Measurements from ENCODE around the gene COMMD7.

The COMMD7 gene

DNA sequence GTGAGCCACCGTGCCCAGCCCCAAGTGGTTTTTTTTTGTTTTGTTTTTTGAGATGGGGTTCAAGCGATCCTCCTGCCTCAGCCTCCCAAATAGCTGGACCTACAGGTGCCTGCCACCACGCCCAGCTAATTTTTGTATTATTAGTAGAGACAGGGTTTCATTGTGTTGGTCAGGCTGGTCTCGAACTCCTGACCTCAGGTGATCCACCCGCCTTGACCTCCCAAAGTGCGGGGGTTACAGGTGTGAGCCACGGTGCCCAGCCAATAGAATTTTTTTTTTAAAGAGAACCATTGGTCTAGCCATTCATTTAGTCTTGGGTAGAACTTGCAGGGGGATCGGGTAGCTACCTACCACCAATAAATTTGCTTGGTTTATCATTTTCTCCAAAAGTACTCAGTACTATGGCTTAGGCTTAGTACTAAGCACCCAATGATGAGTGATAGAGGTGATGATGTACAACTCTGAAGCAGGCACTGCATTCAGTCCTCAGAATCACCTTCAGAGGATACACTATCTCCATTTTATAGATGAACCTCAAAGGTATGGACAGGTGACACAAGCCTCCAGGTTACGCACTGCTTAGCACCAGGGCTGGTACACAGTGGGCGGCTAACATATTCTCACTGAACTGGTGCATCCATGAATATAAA, 56.6 kb downstream of the COMMD7 start:
- Histone ChIP-seq H3K36me3 (ENCODE audit: insufficient read depth, low read length) (no peaks in the 10 kb centered on the region), H3K27ac (ENCODE audit: low read depth, low read length) (no peak overlapping the region), H3K4me3 (ENCODE audit: low read length) (no peak overlapping the region), H3K4me1 (ENCODE audit: insufficient read depth, low read length) (peaks cover 6% of the 10 kb centered on the region; the same call in 1 of the 2 replicates), H3K27me3 (ENCODE audit: insufficient read depth, low read length) (no peaks in the 10 kb centered on the region), H3K9ac (ENCODE audit: low read depth, low read length) (no peak overlapping the region), H3K9me3 (ENCODE audit: insufficient read depth, low read depth, low read length) (no peaks in the 10 kb centered on the region)
- over 99% methylated on average over 10 of the region's 10 CpGs for WGBS

GRCh38 chr20:32685541-32686529, 57.4 kb downstream of the COMMD7 start:
- H3K36me3 ChIP-seq (ENCODE audit: insufficient read depth, low read length) = no peaks in the 10 kb centered on the region
- no peaks in the 10 kb centered on the region for H3K27me3 ChIP-seq (ENCODE audit: insufficient read depth, low read length)
- H3K27ac ChIP-seq (ENCODE audit: low read depth, low read length) = no peak overlapping the region
- no peak overlapping the region for H3K4me3 ChIP-seq (ENCODE audit: low read length)
- peak overlapping the region; percentile 10; the same call in 1 of the 2 replicates for H3K9ac ChIP-seq (ENCODE audit: low read depth, low read length)
- no peaks in the 10 kb centered on the region for H3K9me3 ChIP-seq (ENCODE audit: insufficient read depth, low read depth, low read length)
- WGBS = 71% methylated on average over 16 of the region's 17 CpGs
- peaks cover 14% of the 10 kb centered on the region; the same call in 1 of the 2 replicates for H3K4me1 ChIP-seq (ENCODE audit: insufficient read depth, low read length)

GRCh38 chr20:32682508-32682987, 60.7 kb downstream of the COMMD7 start:
- peaks cover 21% of the 10 kb centered on the region for H3K4me1 ChIP-seq (ENCODE audit: insufficient read depth, low read length)
- no peaks in the 10 kb centered on the region for H3K36me3 ChIP-seq (ENCODE audit: insufficient read depth, low read length)
- 89% methylated on average over 11 of the region's 11 CpGs for WGBS
- H3K9ac ChIP-seq (ENCODE audit: low read depth, low read length) = no peak overlapping the region
- H3K27me3 ChIP-seq (ENCODE audit: insufficient read depth, low read length) = no peaks in the 10 kb centered on the region
- H3K4me3 ChIP-seq (ENCODE audit: low read length) = no peak overlapping the region
- no peaks in the 10 kb centered on the region for H3K9me3 ChIP-seq (ENCODE audit: insufficient read depth, low read depth, low read length)
- H3K27ac ChIP-seq (ENCODE audit: low read depth, low read length) = no peak overlapping the region

DNA sequence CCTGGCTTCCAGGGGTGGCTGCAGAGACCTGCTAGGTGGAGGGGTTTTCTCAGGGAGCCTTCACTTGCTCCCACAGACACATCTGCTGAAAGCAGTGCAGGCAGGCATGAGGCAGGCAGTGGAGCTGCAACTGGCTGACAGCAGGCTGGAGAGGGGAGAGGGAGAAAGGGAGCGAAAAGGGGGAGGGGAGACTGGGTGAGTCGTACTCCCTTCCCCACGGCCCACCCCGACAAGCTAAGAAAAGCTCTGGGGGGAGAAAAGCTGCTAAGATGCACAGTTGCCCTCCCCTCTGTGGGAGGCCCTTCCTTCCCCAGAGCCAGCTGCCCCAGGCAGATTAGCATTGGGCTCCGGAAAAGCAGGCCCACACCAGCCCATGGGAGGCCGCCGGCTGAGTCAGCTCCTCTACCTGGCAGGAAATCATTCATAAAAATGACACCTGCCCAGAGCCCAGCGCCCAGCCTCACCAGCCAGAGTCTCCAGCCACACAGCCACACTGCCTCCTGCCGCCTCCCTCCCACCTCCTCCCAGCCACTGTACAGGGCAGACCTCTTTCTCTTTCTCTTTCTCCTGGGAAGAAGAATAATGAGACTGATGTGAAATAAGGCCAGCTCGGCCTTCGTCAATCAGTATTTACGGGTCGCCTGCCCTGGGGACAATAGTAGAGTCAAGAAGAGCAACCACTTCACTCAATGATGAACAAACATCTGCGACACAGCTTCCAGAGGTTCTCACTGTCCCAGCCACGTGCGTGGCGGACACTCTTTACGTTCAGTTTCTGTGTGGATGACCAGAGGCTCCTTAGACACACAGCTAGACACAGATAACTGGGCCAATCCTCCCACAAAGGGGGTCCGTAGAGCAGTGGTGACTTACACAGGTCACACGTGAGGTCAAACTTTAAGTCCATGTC, 61.8 kb downstream of the COMMD7 start:
- H3K36me3 ChIP-seq (ENCODE audit: insufficient read depth, low read length) = no peaks in the 10 kb centered on the region
- H3K9me3 ChIP-seq (ENCODE audit: insufficient read depth, low read depth, low read length) = no peaks in the 10 kb centered on the region
- H3K27ac ChIP-seq (ENCODE audit: low read depth, low read length) = peak overlapping the region; percentile 74
- no peaks in the 10 kb centered on the region for H3K27me3 ChIP-seq (ENCODE audit: insufficient read depth, low read length)
- peak overlapping the region; percentile 4; the same call in 1 of the 2 replicates for H3K4me3 ChIP-seq (ENCODE audit: low read length)
- H3K9ac ChIP-seq (ENCODE audit: low read depth, low read length) = 0 out of 2 replicates have a peak overlapping the region, but pooled peaks have one; percentile 22
- peaks cover 21% of the 10 kb centered on the region for H3K4me1 ChIP-seq (ENCODE audit: insufficient read depth, low read length)
- 50% methylated on average over 20 of the region's 20 CpGs for WGBS

DNA sequence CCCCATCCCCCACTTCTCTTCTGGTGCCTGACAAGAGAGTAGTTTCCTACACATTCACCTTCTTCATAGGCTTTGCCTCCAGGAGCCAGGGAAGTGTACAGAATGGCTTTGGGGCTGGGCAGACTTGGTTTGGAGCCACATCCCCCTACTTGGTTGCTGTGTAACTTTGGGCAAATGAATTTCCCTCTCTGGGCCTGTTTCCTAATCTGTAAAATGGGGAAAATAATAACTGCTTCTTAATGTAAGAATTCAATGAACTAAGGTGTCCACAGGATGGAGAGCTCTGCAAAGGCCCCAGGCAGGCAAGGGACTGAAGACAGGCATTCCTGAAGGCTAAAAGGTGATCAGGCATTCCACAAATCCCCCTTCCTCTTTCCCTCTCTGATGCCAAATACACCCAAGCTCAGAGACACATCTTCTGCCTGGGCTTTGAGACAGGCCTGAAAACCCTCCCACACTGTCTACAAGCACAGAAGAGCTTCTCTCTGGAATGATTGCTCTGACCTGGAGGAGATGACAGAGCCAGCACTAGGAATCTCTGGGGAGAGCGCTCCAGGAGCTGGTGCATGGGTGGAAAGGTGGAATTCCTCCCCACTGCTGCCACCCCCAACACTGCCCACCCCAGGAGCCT, 62.6 kb downstream of the COMMD7 start:
- Histone ChIP-seq H3K9me3 (ENCODE audit: insufficient read depth, low read depth, low read length) (no peaks in the 10 kb centered on the region), H3K4me1 (ENCODE audit: insufficient read depth, low read length) (peaks cover 18% of the 10 kb centered on the region), H3K36me3 (ENCODE audit: insufficient read depth, low read length) (no peaks in the 10 kb centered on the region), H3K27ac (ENCODE audit: low read depth, low read length) (peak overlapping the region; percentile 74), H3K9ac (ENCODE audit: low read depth, low read length) (0 out of 2 replicates have a peak overlapping the region, but pooled peaks have one; percentile 22), H3K4me3 (ENCODE audit: low read length) (0 out of 2 replicates have a peak overlapping the region, but pooled peaks have one; percentile 4), H3K27me3 (ENCODE audit: insufficient read depth, low read length) (no peaks in the 10 kb centered on the region)
- WGBS = no CpG with 5 or more reads among the region's 1 CpG

DNA sequence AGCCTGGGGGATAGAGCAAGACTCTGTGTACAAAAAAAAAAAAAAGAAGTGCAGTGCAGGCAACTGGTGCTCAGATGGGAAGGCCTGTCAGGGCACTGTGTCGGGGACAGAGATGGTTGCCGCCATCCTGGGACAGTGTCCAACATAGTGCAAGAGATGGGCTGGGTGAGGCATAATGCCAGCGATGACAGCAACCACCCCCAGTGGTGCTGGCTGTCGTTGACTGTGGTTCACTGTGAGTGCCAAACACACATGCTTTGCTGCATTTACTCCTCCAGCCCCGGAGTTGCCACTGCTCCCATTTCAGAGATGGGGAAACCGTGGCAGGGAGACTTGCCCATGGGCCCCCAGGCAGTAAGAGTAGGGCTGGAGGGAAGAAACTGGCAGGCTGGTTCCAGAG, 64.3 kb downstream of the COMMD7 start:
- H3K27ac ChIP-seq (ENCODE audit: low read depth, low read length) = no peak overlapping the region
- no peak overlapping the region for H3K4me3 ChIP-seq (ENCODE audit: low read length)
- H3K27me3 ChIP-seq (ENCODE audit: insufficient read depth, low read length) = no peaks in the 10 kb centered on the region
- H3K9me3 ChIP-seq (ENCODE audit: insufficient read depth, low read depth, low read length) = no peaks in the 10 kb centered on the region
- 89% methylated on average over 6 of the region's 6 CpGs for WGBS
- no peak overlapping the region for H3K9ac ChIP-seq (ENCODE audit: low read depth, low read length)
- peaks cover 25% of the 10 kb centered on the region for H3K4me1 ChIP-seq (ENCODE audit: insufficient read depth, low read length)
- no peaks in the 10 kb centered on the region for H3K36me3 ChIP-seq (ENCODE audit: insufficient read depth, low read length)

GRCh38 chr20:32675223-32675975, 67.9 kb downstream of the COMMD7 start:
- Histone ChIP-seq H3K36me3 (ENCODE audit: insufficient read depth, low read length) (no peaks in the 10 kb centered on the region), H3K9ac (ENCODE audit: low read depth, low read length) (no peak overlapping the region), H3K27me3 (ENCODE audit: insufficient read depth, low read length) (no peaks in the 10 kb centered on the region), H3K4me3 (ENCODE audit: low read length) (no peak overlapping the region), H3K9me3 (ENCODE audit: insufficient read depth, low read depth, low read length) (no peaks in the 10 kb centered on the region), H3K4me1 (ENCODE audit: insufficient read depth, low read length) (peaks cover 22% of the 10 kb centered on the region), H3K27ac (ENCODE audit: low read depth, low read length) (no peak overlapping the region)
- WGBS = 87% methylated on average over 13 of the region's 13 CpGs

GRCh38 chr20:32674362-32674789, 68.9 kb downstream of the COMMD7 start:
- Histone ChIP-seq H3K4me1 (ENCODE audit: insufficient read depth, low read length) (peaks cover 20% of the 10 kb centered on the region), H3K36me3 (ENCODE audit: insufficient read depth, low read length) (no peaks in the 10 kb centered on the region), H3K27me3 (ENCODE audit: insufficient read depth, low read length) (no peaks in the 10 kb centered on the region), H3K9ac (ENCODE audit: low read depth, low read length) (no peak overlapping the region), H3K9me3 (ENCODE audit: insufficient read depth, low read depth, low read length) (no peaks in the 10 kb centered on the region), H3K4me3 (ENCODE audit: low read length) (no peak overlapping the region), H3K27ac (ENCODE audit: low read depth, low read length) (no peak overlapping the region)
- 47% methylated on average over 5 of the region's 5 CpGs for WGBS

GRCh38 chr20:32672982-32673851, 70.0 kb downstream of the COMMD7 start:
- Histone ChIP-seq H3K27ac (ENCODE audit: low read depth, low read length) (peak overlapping the region; percentile 11), H3K36me3 (ENCODE audit: insufficient read depth, low read length) (no peaks in the 10 kb centered on the region), H3K9me3 (ENCODE audit: insufficient read depth, low read depth, low read length) (no peaks in the 10 kb centered on the region), H3K4me3 (ENCODE audit: low read length) (no peak overlapping the region), H3K4me1 (ENCODE audit: insufficient read depth, low read length) (peaks cover 20% of the 10 kb centered on the region), H3K9ac (ENCODE audit: low read depth, low read length) (0 out of 2 replicates have a peak overlapping the region, but pooled peaks have one; percentile 1), H3K27me3 (ENCODE audit: insufficient read depth, low read length) (no peaks in the 10 kb centered on the region)
- 88% methylated on average over 22 of the region's 22 CpGs for WGBS

Data from HUES64 (cell line).